HG02678 (cell line): ENCODE measurements around the gene CRYL1.

Experiments
- ATAC-seq: cut with Tn5 transposase; IDR thresholded peaks from one replicate; pipeline ENCODE4 v1.9.1; 2021; ENCODE audit warnings: mild to moderate bottlenecking, moderate library complexity; ENCODE audit not compliant: unreplicated experiment

The CRYL1 gene

GRCh38 chr13:20495087-20496023 is 30.3 kb downstream of the CRYL1 start:
- no peak for ATAC-seq

- ATAC-seq = no peak
Measured at GRCh38 chr13:20494656-20495055, 31.0 kb downstream of the CRYL1 start.

GRCh38 chr13:20492641-20493040 is 33.0 kb downstream of the CRYL1 start:
- no peak for ATAC-seq

- ATAC-seq = no peak
Measured at GRCh38 chr13:20491926-20492435, 33.7 kb downstream of the CRYL1 start.

- ATAC-seq = peak; percentile 72
Measured at GRCh38 chr13:20489185-20489820, 36.4 kb downstream of the CRYL1 start.

GRCh38 chr13:20487927-20488326 is 37.7 kb downstream of the CRYL1 start:
- ATAC-seq = no peak

GRCh38 chr13:20482787-20483186 is 42.9 kb downstream of the CRYL1 start:
- ATAC-seq = no peak

- no peak for ATAC-seq
Measured at GRCh38 chr13:20482275-20482761, 43.3 kb downstream of the CRYL1 start.

- ATAC-seq = no peak
Measured at GRCh38 chr13:20477394-20477793, 48.3 kb downstream of the CRYL1 start.

GRCh38 chr13:20475927-20476691 is 49.5 kb downstream of the CRYL1 start:
- ATAC-seq = peak; percentile 98

GRCh38 chr13:20474515-20474914 is 51.1 kb downstream of the CRYL1 start:
- ATAC-seq = no peak

GRCh38 chr13:20473888-20474287 is 51.8 kb downstream of the CRYL1 start:
- no peak for ATAC-seq

GRCh38 chr13:20473139-20473538 is 52.5 kb downstream of the CRYL1 start:
- ATAC-seq = no peak

GRCh38 chr13:20472531-20472930 is 53.1 kb downstream of the CRYL1 start:
- no peak for ATAC-seq

GRCh38 chr13:20470136-20470535 is 55.5 kb downstream of the CRYL1 start:
- ATAC-seq = no peak

GRCh38 chr13:20466371-20466770 is 59.3 kb downstream of the CRYL1 start:
- no peak for ATAC-seq

GRCh38 chr13:20465218-20465879 is 60.3 kb downstream of the CRYL1 start:
- ATAC-seq = no peak

GRCh38 chr13:20462921-20463320 is 62.7 kb downstream of the CRYL1 start:
- no peak for ATAC-seq

GRCh38 chr13:20462533-20462915 is 63.1 kb downstream of the CRYL1 start:
- no peak for ATAC-seq

- ATAC-seq = no peak
Measured at GRCh38 chr13:20461860-20462532, 63.7 kb downstream of the CRYL1 start.
